Gastroesophageal sphincter (tissue), 4 donors: Measurements from ENCODE around the gene SMYD4. TPM values are rescaled to one million over a fixed set of nuclear protein-coding genes. Genes with fewer than 3 reads are reported as not detected.
A peak's percentile ranks its signal among the peaks of the same experiment; 100 is the strongest.
"Not testable (repeated sequence)": the region's sequence is repeated elsewhere in the genome, so short reads cannot be mapped to it uniquely, and the experiment has no call there.

Experiments used
- ATAC-seq: fragments of 150-250 bp; one replicate; pipeline ENCODE4 v1.9.1; 2016; ENCODE audit warnings: mild to moderate bottlenecking, moderate library complexity
- H3K27ac ChIP-seq, 4 donors: fragments of 200-600 bp; sonication (generic) in 3 of 4; 1 replicate in 3 of 4; 2 replicates in 1 of 4; pipeline ENCODE4 v1.5.1; 2016 to 2019
- H3K27me3 ChIP-seq: fragments of 200-600 bp; sonication (generic); one replicate; pipeline ENCODE4 v1.5.1; 2019
- H3K36me3 ChIP-seq, 2 donors: fragments of 200-600 bp; sonication (generic); one replicate each; pipeline ENCODE4 v1.5.1; 2019; ENCODE audit warnings: control low read depth in 1 of 2
- H3K4me1 ChIP-seq, 3 donors: fragments of 200-600 bp; sonication (generic); 1 replicate in 2 of 3; 2 replicates in 1 of 3; pipeline ENCODE4 v1.5.1; 2016 to 2019; ENCODE audit warnings: control low read depth in 2 of 3
- H3K4me3 ChIP-seq, 2 donors: fragments of 200-600 bp; sonication (generic); one replicate each; pipeline ENCODE4 v1.5.1; 2019; ENCODE audit warnings: mild to moderate bottlenecking in 1 of 2, moderate library complexity in 1 of 2
- H3K9me3 ChIP-seq, 3 donors: fragments of 200-600 bp; sonication (generic); one replicate each; pipeline ENCODE4 v1.5.1; 2017 to 2019; ENCODE audit warnings: control low read depth in 2 of 3
- CTCF ChIP-seq, 4 experiments: fragments of 200-600 bp in 2 of 4; fragments of 450-650 bp in 2 of 4; sonication (generic) in 1 of 4; IDR thresholded peaks; one replicate each; pipeline ENCODE4 v1.5.1; 2017 to 2019; ENCODE audit warnings: antibody characterized with exemption in 4 of 4, mild to moderate bottlenecking in 2 of 4, moderate library complexity in 2 of 4
- EP300 ChIP-seq: sonication (generic); formaldehyde crosslinking; IDR thresholded peaks from one replicate; pipeline ENCODE4 v1.6.1; 2017; ENCODE audit warnings: antibody characterized with exemption, mild to moderate bottlenecking
- POLR2A ChIP-seq, 2 donors: fragments of 450-650 bp; IDR thresholded peaks; one replicate each; pipeline ENCODE4 v1.6.1; 2017; ENCODE audit warnings: antibody characterized with exemption in 2 of 2, mild to moderate bottlenecking in 2 of 2, moderate library complexity in 1 of 2
- POLR2AphosphoS5 ChIP-seq: sonication (generic); formaldehyde crosslinking; IDR thresholded peaks from one replicate; pipeline ENCODE4 v1.6.1; 2017; ENCODE audit warnings: antibody characterized with exemption
- WGBS, 2 donors: methylation state at CpG; one replicate each; pipeline ENCODE4 v1.1.5; 2018; ENCODE audit warnings: low coverage in 1 of 2; 5-methylcytosine and 5-hydroxymethylcytosine counted together
- total RNA-seq, 4 donors: library from RNA; depleted of rRNA; stranded (reverse); fragments of >200 nt; gene quantifications; one replicate each; pipeline ENCODE4 v1.1.0, GENCODE V29; 2016

Gene SMYD4
- total RNA-seq, 4 donors from 2014 or later: 8.1 to 14.0 (median 11.0) TPM

- Histone ChIP-seq H3K4me3 (no peak overlapping the region), H3K36me3 (peaks cover 0 to 50% of the 10 kb centered on the region in 2 donors), H3K4me1 (no peaks in the 10 kb centered on the region), H3K9me3 (no peaks in the 10 kb centered on the region), H3K27ac (no peak overlapping the region), H3K27me3 (no peaks in the 10 kb centered on the region)
- no peak for ATAC-seq
- TF ChIP-seq POLR2AphosphoS5 (no peak), EP300 (no peak), CTCF (IDR thresholded peaks at IDR 0.05) (no peak), POLR2A (IDR thresholded peaks at IDR 0.05) (no peak)
- WGBS, 2 donors: 79 to 81% methylated on average over 3 of the region's 3 CpGs
These were observed 37.6 kb upstream of the SMYD4 start for GRCh38 chr17:1867307-1867706.

- ATAC-seq: no peak
- WGBS, 2 donors: 57 to 59% methylated on average over 12 to 14 of the region's 17 CpGs
- peak; percentile 39 to 62 (median 46) for TF ChIP-seq CTCF (IDR thresholded peaks at IDR 0.05)
- TF ChIP-seq POLR2A (IDR thresholded peaks at IDR 0.05): no peak
These were observed 35.7 kb upstream of the SMYD4 start for GRCh38 chr17:1865252-1866037.

GRCh38 chr17:1861391-1862010, 31.8 kb upstream of the SMYD4 start:
- TF ChIP-seq POLR2AphosphoS5 (no peak), EP300 (no peak), POLR2A (IDR thresholded peaks at IDR 0.05) (no peak), CTCF (IDR thresholded peaks at IDR 0.05) (no peak)
- H3K4me3 ChIP-seq: no peak overlapping the region
- H3K4me1 ChIP-seq: no peaks in the 10 kb centered on the region
- H3K9me3 ChIP-seq: no peaks in the 10 kb centered on the region
- 70 to 72% methylated on average over 13 to 16 of the region's 16 CpGs for WGBS, 2 donors
- peaks cover 0 to 47% of the 10 kb centered on the region in 2 donors for H3K36me3 ChIP-seq
- no peaks in the 10 kb centered on the region for H3K27me3 ChIP-seq
- H3K27ac ChIP-seq: peak overlapping the region; percentile 41 to 65 (median 60)
- peak; percentile 62 for ATAC-seq

More at GRCh38 chr17:1865252-1866037, 35.7 kb upstream of the SMYD4 start:
- Histone ChIP-seq H3K36me3 (peaks cover 0 to 44% of the 10 kb centered on the region in 2 donors), H3K27ac (no peak overlapping the region), H3K27me3 (no peaks in the 10 kb centered on the region), H3K9me3 (no peaks in the 10 kb centered on the region), H3K4me1 (no peaks in the 10 kb centered on the region), H3K4me3 (no peak overlapping the region)

GRCh38 chr17:1860978-1861377, 31.3 kb upstream of the SMYD4 start:
- no peaks in the 10 kb centered on the region for H3K27me3 ChIP-seq
- no peaks in the 10 kb centered on the region for H3K4me1 ChIP-seq
- WGBS, 2 donors: 44 to 75% methylated on average over 8 to 11 of the region's 11 CpGs
- H3K27ac ChIP-seq: peak overlapping the region; percentile 41 to 65 (median 60)
- no peak overlapping the region for H3K4me3 ChIP-seq
- peaks cover 0 to 44% of the 10 kb centered on the region in 2 donors for H3K36me3 ChIP-seq
- TF ChIP-seq POLR2AphosphoS5: no peak
- no peak for TF ChIP-seq POLR2A (IDR thresholded peaks at IDR 0.05)
- TF ChIP-seq EP300: no peak
- no peak for TF ChIP-seq CTCF (IDR thresholded peaks at IDR 0.05)
- peak; percentile 55 for ATAC-seq
- H3K9me3 ChIP-seq: no peaks in the 10 kb centered on the region

- ATAC-seq, H3K9me3 ChIP-seq, H3K27ac ChIP-seq, H3K4me1 ChIP-seq, H3K27me3 ChIP-seq, H3K4me3 ChIP-seq: not testable (repeated sequence)
- H3K36me3 ChIP-seq: peaks cover 0 to 73% of the 10 kb centered on the region in 2 donors
- 87 to 95% methylated on average over 8 of the region's 8 CpGs for WGBS, 2 donors
These were observed 26.8 kb upstream of the SMYD4 start for GRCh38 chr17:1856462-1856861.
